H7 (cell line): ENCODE data around the gene DPPA4. TPM values are rescaled to one million over a fixed set of nuclear protein-coding genes. Genes with fewer than 3 reads are reported as not detected.
A peak's percentile ranks its signal among the peaks of the same experiment; 100 is the strongest.

ENCODE experiments used
- DNase-seq: peaks from one replicate; pipeline ENCODE4 v3.0.0; 2012
- H3K27me3 ChIP-seq: 2 replicates; pipeline ENCODE4 v1.6.0; 2011; ENCODE audit warnings: mild to moderate bottlenecking, low read length; ENCODE audit not compliant: control insufficient read depth, insufficient read depth
- H3K36me3 ChIP-seq: replicated peaks from 2 replicates; pipeline ENCODE4 v1.5.1; 2011; ENCODE audit warnings: low read length; ENCODE audit not compliant: control insufficient read depth, insufficient read depth
- H3K4me3 ChIP-seq: 2 replicates; pipeline ENCODE4 v1.5.1; 2011; ENCODE audit warnings: low read depth, mild to moderate bottlenecking, control low read depth, low read length, moderate library complexity; ENCODE audit not compliant: insufficient read depth
- total RNA-seq: library from RNA; depleted of rRNA; stranded (reverse); fragments of >200 nt; shearing (Covaris generic); gene quantifications from 2 replicates; pipeline ENCODE4 v1.2.3, GENCODE V29; 2014

DPPA4 gene
- total RNA-seq, 1 experiment from 2014 or later: 546 TPM

DNA sequence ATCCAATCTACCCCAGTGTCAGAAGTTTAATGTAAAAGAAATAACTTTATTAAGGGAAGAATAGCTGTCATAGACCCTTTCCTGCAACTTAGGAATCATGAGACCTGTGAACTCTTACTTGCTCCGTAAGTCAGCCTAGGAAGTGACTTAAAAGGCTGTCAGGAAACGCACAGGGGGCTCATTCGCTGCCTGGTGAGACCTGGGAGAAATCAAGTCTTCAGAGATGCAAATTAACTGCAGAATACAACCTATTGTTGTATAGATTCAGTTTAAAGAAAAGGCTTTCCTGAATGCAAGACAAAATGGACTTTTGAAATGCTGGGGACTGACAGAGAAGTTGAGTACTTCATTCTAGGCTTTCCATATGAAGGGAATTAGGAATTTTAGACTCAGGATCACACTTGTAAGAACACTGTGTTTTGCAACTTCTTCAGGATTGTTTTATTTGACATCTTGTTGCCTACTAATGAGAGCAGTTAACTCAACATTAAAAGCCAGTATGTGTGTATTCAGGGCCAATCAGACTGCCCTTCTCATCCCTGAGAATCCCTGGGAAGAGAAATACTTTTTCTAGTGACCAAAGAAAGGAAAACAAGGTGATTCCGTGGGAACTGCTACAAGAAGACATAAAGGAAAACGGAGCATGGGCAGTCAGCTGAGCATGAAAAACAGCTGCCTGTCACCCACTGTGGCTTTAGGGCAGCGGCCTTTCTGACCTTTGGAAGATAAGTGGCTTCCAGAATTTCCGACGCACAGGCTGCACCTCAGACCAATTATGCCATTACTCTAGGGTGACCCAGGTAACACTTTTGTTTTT lies 18.5 kb upstream of the DPPA4 start:
- peak; percentile 76 for DNase-seq
- Histone ChIP-seq H3K27me3 (no peaks in the 10 kb centered on the region), H3K4me3 (0 out of 2 replicates have a peak overlapping the region, but pooled peaks have one; percentile 4), H3K36me3 (peaks cover 5% of the 10 kb centered on the region)

DNA sequence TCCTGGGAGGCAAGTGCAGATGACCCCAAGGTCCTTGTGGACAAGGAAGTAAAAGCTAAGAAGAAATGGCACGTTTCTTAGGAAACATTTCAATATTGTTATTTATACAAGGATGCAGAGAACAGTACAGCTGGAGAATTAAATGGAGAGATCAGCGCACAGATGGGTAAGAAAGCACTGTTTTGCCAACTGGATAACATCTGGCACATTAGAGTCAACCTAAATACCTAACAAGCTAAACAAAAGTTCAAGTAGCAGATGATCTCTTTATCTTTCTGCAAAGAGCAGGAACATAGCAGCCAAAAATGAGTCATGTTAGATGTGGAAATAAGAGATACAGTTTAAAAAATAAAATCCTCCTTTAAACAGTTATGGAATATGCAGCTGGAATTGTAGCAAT lies 15.7 kb upstream of the DPPA4 start:
- no peak overlapping the region for H3K4me3 ChIP-seq
- no peak for DNase-seq
- peaks cover 5% of the 10 kb centered on the region; the same call in 1 of the 2 replicates for H3K36me3 ChIP-seq

DNA sequence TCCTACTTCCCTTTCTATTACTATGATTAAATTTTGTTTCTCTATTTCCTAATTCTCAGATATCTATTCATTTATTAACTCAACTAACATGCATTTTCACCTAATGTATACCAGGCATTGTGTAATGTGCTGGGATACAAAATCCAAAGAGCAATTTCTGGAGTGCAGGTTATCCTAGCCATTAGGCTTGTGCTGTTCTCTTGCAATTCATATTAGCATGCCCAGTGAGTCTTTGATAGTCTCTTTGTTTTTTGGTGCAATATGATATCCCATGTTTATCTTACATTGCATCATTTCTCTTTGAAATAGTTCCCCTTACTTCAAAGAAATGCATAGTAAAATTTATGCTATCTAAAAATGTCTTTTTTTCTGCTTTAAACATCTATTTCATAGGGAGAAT lies 13.9 kb upstream of the DPPA4 start:
- no peak overlapping the region for H3K4me3 ChIP-seq
- H3K36me3 ChIP-seq: peaks cover 7% of the 10 kb centered on the region; the same call in 1 of the 2 replicates
- H3K27me3 ChIP-seq: no peaks in the 10 kb centered on the region
- no peak for DNase-seq

More for the DNA sequence above, 15.7 kb upstream of the DPPA4 start:
- H3K27me3 ChIP-seq: no peaks in the 10 kb centered on the region

DNA sequence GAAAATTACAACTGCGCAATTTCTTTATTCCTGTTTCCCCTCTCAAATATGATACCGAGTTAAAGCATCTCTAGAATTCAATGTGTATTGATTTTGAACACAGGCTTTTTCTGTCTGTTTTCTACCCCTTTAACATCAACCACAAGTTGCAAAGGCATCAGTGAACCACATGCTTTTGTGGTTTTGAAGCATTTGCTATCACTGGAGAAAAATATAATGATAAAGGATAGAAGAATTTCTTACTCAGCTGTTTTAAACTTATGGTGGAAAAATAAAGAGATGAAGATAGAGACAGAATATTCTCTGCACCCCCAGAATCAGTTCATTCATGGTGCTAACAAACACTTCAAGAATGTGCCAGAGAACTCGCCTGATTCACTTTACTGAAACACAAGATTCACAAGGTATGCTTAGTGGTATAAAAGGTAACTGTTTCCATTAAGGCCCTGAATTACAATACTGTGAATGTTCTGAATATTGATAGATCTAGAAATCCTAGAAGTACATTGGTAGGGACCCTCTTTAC lies 9.5 kb upstream of the DPPA4 start:
- Histone ChIP-seq H3K36me3 (peaks cover 21% of the 10 kb centered on the region), H3K4me3 (no peak overlapping the region), H3K27me3 (no peaks in the 10 kb centered on the region)
- no peak for DNase-seq

DNA sequence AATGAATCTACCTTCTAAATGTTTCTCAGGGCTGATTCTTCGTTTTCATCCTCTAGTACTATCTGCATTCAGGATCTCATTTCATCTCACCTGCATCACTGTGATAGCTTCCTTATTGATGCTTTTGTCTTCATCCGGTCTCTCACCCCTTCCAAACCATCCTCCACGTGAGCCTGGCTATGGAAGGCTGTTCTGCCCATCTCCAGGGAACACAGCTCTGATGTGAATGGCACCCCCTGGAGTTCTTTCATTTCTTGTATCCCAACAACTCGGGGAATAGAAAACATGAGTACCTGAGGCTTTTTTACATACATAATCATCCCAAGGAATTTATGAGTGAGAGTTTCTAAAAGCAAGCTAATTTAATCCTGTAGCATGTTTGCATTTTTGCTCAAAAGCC lies 8.8 kb upstream of the DPPA4 start:
- Histone ChIP-seq H3K36me3 (peaks cover 22% of the 10 kb centered on the region), H3K4me3 (no peak overlapping the region), H3K27me3 (no peaks in the 10 kb centered on the region)
- DNase-seq: peak; percentile 64

DNA sequence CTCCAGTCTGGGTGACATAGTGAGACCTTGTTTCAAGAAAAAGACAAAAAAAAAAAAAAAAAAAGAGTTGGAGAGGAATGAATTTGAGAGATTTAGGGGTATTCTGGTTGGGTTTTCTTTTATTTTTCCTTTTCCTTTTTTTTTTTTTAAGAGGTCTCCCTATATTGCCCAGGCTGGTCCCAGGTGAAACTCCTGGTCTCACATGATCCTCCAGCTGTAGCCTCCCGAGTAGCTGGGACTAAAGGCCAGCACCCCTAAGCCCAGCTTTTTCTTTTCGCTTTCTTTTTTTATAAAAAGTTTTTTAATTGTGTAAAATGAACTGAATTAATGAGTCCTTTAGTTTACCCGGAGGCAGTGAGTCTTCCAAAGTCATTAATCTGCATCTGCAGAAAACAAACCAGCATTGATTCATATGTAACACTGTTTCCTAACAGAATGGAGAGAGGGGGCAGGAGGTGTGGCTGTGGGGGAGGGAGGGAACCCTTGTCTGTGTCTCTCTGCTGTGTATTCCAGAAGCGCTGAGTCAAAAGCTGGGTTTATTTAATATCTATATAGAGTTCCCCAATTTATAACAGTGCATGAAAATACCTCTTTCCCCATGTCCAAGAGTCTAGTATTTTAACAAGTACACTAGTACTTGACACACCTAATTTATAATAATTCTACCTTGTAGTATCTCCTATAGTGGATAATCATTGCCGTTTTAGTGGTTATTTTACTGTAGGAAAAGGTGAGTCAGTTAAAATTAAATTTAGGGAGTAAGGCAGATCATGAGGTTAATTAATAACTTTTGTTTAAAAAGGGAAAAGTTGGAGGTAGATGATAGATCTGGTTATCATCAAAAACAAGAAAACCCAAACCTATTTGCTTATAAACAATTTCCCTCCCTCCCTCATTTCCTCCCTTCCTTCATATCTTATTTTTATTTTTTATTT lies 2.6 kb upstream of the DPPA4 start:
- DNase-seq: peak; percentile 70
- Histone ChIP-seq H3K27me3 (no peaks in the 10 kb centered on the region), H3K4me3 (peak overlapping the region; percentile 95), H3K36me3 (peaks cover 31% of the 10 kb centered on the region)

DNA sequence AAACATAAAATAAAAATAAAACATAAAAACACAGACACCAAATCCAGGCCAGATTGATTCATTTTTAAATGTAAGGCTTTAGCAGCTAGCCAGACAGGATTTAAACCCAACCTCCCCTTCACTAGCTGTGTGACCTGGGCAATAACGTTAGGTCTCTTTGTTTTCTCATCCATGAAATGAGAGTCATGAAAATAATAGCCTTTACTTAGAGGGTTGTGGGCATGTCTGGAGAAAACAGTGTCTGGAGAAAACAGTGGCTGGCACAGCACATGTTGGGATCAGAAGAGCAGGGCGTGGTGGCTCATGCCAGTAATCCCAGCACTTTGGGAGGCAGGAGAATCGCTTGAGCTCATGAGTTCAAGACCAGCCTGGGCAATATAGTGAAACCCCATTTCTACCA lies 1.9 kb upstream of the DPPA4 start:
- Histone ChIP-seq H3K27me3 (no peaks in the 10 kb centered on the region), H3K4me3 (peak overlapping the region; percentile 95), H3K36me3 (peaks cover 35% of the 10 kb centered on the region)
- DNase-seq: no peak

DNA sequence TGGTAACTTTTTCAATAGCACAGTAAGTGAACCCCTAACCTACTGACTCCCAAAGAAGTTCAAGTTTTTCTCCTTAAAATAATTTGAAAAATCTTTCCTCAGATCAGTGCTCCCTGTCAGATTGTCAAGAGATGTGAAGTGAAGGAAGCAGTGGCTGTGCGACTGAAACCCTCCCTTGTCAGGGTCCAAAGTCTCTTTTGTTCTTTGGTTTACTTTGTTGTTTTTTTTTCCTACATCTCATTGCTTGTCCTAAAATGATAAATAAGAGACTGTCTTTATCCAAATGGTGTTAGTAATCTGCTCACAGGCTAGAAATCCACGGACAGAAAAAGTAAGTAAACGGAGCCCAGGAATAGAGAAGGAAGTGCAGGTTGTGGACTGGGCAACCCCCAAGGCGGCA lies 976 bp upstream of the DPPA4 start:
- H3K4me3 ChIP-seq: peak overlapping the region; percentile 95
- no peaks in the 10 kb centered on the region for H3K27me3 ChIP-seq
- no peak for DNase-seq
- H3K36me3 ChIP-seq: peaks cover 38% of the 10 kb centered on the region

DNA sequence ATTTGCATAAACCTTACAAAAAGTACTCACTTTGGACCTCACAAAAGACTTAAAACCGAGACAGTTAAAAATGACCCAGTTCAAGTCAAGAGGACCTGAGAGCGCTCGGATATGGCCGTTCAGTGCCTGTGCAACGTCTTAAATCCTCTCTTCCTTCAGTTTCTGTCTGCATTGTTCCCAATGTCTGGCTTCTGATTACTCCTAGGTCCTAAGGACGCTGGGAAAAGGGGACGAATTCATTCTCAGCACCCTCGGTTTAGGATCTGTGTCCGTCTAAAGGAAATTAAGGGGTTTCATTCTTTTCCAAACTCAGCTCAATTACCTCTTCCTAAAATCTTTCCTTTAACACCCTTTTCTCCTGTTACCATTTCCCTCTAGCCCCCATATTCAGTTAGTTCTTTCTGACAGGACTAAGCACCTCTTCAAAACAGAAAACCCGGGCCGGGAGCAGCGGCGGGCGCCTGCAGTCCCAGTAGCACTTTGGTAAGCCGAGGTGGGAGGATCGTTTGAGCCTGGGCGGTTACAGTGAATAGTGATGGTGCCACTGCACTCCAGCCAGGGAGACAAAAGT lies 970 bp downstream of the DPPA4 start:
- DNase-seq: no peak
- Histone ChIP-seq H3K27me3 (no peaks in the 10 kb centered on the region), H3K36me3 (peaks cover 46% of the 10 kb centered on the region), H3K4me3 (peak overlapping the region; percentile 95)

DNA sequence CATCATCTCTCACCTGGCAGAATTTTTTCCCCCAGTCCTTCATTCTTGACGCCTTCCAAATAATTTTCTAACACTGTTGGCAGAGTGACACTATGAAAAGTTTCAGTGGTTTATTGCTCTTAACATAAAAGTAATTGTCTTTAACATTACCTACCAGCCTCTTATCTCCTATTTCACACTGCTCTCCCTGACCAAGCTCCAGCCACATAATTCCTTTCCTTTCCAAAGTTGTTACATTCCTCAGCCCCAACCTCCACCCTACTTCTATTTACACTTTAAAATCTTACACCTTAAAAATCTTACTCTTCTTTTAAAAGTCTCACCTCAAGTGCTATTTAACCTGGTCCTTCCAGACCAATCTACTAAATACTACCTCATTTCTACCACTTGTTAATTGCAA lies 2.8 kb downstream of the DPPA4 start:
- no peak for DNase-seq
- Histone ChIP-seq H3K36me3 (peaks cover 55% of the 10 kb centered on the region), H3K4me3 (peak overlapping the region; percentile 95), H3K27me3 (no peaks in the 10 kb centered on the region)

DNA sequence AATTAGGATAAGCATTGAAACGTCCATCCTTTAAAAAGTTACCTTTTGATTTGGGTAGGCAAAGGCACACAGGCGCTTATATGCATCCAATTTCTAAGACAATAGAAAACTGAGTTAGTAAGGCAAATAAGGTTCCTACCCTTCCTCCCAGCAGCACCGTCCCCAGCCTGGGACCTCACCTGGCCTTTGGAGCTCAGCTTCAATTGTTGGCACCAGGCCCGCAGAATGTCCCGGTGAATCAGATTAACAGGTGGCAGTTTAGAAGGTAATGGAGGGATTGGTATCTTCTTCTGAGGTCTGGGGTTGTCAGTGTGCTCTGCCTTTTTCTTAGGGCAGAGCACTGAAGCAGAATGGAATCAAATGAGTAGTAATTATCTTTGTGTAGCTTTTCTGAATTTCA lies 5.7 kb downstream of the DPPA4 start:
- Histone ChIP-seq H3K27me3 (no peaks in the 10 kb centered on the region), H3K4me3 (peak overlapping the region; percentile 15; the same call in 1 of the 2 replicates), H3K36me3 (peaks cover 75% of the 10 kb centered on the region)
- no peak for DNase-seq

DNA sequence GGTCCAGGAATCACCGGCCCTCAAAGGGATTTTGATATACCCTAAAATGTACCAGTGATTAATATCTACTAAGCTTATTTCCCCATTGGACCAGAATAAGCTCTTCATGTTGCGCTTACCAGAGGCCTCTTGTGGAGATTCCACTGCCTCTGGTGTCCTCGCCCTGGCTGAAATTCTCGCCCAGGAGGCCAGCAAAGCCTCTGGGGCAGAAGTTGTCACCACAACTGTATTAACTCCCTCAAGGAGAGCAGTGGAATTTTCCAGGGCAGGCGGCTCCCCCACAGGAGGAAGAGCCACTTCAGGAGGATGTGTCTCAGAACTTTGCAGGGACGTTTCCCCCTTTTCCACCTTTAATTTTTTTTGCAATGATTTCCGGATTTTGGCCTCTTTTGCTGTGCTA lies 6.9 kb downstream of the DPPA4 start:
- H3K4me3 ChIP-seq: no peak overlapping the region
- no peak for DNase-seq
- peaks cover 65% of the 10 kb centered on the region for H3K36me3 ChIP-seq
- H3K27me3 ChIP-seq: no peaks in the 10 kb centered on the region

DNA sequence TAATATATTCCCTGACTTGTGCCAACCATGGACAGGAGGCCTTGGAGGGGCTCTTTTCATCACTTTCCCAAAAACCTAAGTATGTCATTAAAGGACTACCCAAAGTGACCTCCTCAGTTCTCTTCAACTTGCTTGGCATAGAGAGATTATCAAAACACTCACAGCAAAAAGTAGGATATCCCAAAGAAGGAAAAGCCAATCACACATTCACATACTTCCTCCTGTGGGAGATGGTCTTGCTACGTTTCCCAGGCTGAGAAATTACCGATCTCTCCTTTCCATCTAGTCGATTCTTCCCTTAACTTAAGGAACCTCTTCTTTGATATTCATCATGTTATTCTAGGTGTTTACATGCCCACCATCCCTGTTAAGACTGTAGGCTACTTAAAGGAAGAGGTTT lies 9.1 kb downstream of the DPPA4 start:
- no peak for DNase-seq
- H3K4me3 ChIP-seq: no peak overlapping the region
- peaks cover 44% of the 10 kb centered on the region for H3K36me3 ChIP-seq
- H3K27me3 ChIP-seq: no peaks in the 10 kb centered on the region

DNA sequence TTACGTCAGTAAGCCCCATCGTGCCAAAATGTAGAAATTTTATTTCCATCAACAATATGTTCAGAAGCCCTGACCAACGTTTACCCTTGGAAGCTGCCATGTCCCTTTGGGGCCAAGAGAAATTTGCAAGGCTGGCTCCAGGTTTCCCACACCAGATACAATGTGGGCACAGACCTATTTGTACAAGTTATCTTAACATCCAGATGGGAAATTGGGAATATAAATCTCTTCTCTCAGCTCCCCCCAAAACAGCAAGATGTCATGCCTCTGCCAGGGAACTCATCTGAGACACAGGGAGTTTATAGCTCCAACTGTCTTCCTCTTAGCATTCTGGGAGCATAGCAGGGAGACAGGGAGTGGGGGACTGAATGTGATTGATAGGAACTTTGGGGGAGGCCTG lies 11.7 kb downstream of the DPPA4 start:
- Histone ChIP-seq H3K27me3 (no peaks in the 10 kb centered on the region), H3K4me3 (no peak overlapping the region), H3K36me3 (peaks cover 28% of the 10 kb centered on the region)
- peak; percentile 41 for DNase-seq
